T-helper 17 cell (primary cell): ENCODE results near the gene ADAMTS14. TPM values are rescaled to one million over a fixed set of nuclear protein-coding genes. Genes with fewer than 3 reads are reported as not detected.

Experiments used
- ATAC-seq: fragments of 150-1000 bp; cut with Tn5 transposase; 2 replicates; pipeline ENCODE4 v1.10.0; 2021; ENCODE audit warnings: mild to moderate bottlenecking, moderate library complexity
- DNase-seq, 3 donors: peaks; one replicate each; pipeline versions ENCODE4 v3.0.0 to v3.0.0-alpha.2; 2020 to 2021
- H3K9me3 ChIP-seq: one replicate; pipeline ENCODE4 v1.7.0; 2013; ENCODE audit warnings: low read length, mild to moderate bottlenecking; ENCODE audit not compliant: control insufficient read depth, poor library complexity, severe bottlenecking
- H3K27ac Mint-ChIP-seq: one replicate; pipeline ENCODE4 v1.8.0; 2022; ENCODE audit warnings: mild to moderate bottlenecking, moderate library complexity, mixed read lengths
- H3K27me3 Mint-ChIP-seq: one replicate; pipeline ENCODE4 v1.8.0; 2022; ENCODE audit warnings: mixed read lengths
- H3K36me3 Mint-ChIP-seq: one replicate; pipeline ENCODE4 v1.8.0; 2022; ENCODE audit warnings: low read depth, mixed read lengths
- H3K4me1 Mint-ChIP-seq: one replicate; pipeline ENCODE4 v1.8.0; 2022; ENCODE audit warnings: mild to moderate bottlenecking, mixed read lengths
- H3K4me3 Mint-ChIP-seq: one replicate; pipeline ENCODE4 v1.8.0; 2022; ENCODE audit warnings: mild to moderate bottlenecking, moderate library complexity, mixed read lengths
- total RNA-seq, 4 donors: library from RNA in 2 of 4; stranded (reverse) in 2 of 4; gene quantifications; one replicate each; pipeline ENCODE4 v1.2.3 and lab custom pipeline; 2022 to 2026

Gene ADAMTS14
- total RNA-seq, 2 donors from 2014 or later: not detected

- no peak overlapping the region for H3K27ac Mint-ChIP-seq
- DNase-seq: no peak
- H3K27me3 Mint-ChIP-seq: peaks cover 5% of the 10 kb centered on the region
- H3K4me1 Mint-ChIP-seq: peaks cover 4% of the 10 kb centered on the region
- H3K36me3 Mint-ChIP-seq: no peaks in the 10 kb centered on the region
- no peaks in the 10 kb centered on the region for H3K9me3 ChIP-seq
- ATAC-seq: no peak
- no peak overlapping the region for H3K4me3 Mint-ChIP-seq
These were observed 12.6 kb downstream of the ADAMTS14 start for GRCh38 chr10:70684839-70685454.

GRCh38 chr10:70685455-70685911 lies 13.2 kb downstream of the ADAMTS14 start:
- no peak overlapping the region for H3K27ac Mint-ChIP-seq
- H3K4me1 Mint-ChIP-seq: peaks cover 4% of the 10 kb centered on the region
- DNase-seq (no peak), ATAC-seq (no peak)
- no peaks in the 10 kb centered on the region for H3K9me3 ChIP-seq
- no peak overlapping the region for H3K4me3 Mint-ChIP-seq
- H3K36me3 Mint-ChIP-seq: no peaks in the 10 kb centered on the region
- H3K27me3 Mint-ChIP-seq: peaks cover 5% of the 10 kb centered on the region

- Mint-ChIP-seq H3K4me1 (peaks cover 9% of the 10 kb centered on the region), H3K4me3 (no peak overlapping the region), H3K27me3 (peaks cover 7% of the 10 kb centered on the region), H3K36me3 (no peaks in the 10 kb centered on the region), H3K27ac (no peak overlapping the region)
- ATAC-seq (no peak), DNase-seq (no peak)
- no peaks in the 10 kb centered on the region for H3K9me3 ChIP-seq
These were observed 16.5 kb downstream of the ADAMTS14 start for GRCh38 chr10:70688828-70689227.

- Mint-ChIP-seq H3K4me1 (peaks cover 9% of the 10 kb centered on the region), H3K4me3 (no peak overlapping the region), H3K27me3 (peaks cover 7% of the 10 kb centered on the region), H3K27ac (no peak overlapping the region), H3K36me3 (no peaks in the 10 kb centered on the region)
- ATAC-seq (no peak), DNase-seq (no peak)
- no peaks in the 10 kb centered on the region for H3K9me3 ChIP-seq
These were observed 17.4 kb downstream of the ADAMTS14 start for GRCh38 chr10:70689661-70690060.

- no peaks in the 10 kb centered on the region for H3K9me3 ChIP-seq
- Mint-ChIP-seq H3K4me1 (peaks cover 7% of the 10 kb centered on the region), H3K4me3 (no peak overlapping the region), H3K27ac (no peak overlapping the region), H3K36me3 (no peaks in the 10 kb centered on the region), H3K27me3 (peaks cover 7% of the 10 kb centered on the region)
- DNase-seq (no peak), ATAC-seq (no peak)
These were observed 18.3 kb downstream of the ADAMTS14 start for GRCh38 chr10:70690589-70690988.

- DNase-seq (no peak), ATAC-seq (no peak)
- H3K4me3 Mint-ChIP-seq: no peak overlapping the region
- peaks cover 7% of the 10 kb centered on the region for H3K27me3 Mint-ChIP-seq
- no peaks in the 10 kb centered on the region for H3K36me3 Mint-ChIP-seq
- no peaks in the 10 kb centered on the region for H3K9me3 ChIP-seq
- H3K27ac Mint-ChIP-seq: no peak overlapping the region
- H3K4me1 Mint-ChIP-seq: peaks cover 7% of the 10 kb centered on the region
These were observed 19.3 kb downstream of the ADAMTS14 start for GRCh38 chr10:70691611-70692010.

- H3K4me3 Mint-ChIP-seq: no peak overlapping the region
- ATAC-seq (no peak), DNase-seq (no peak)
- H3K27me3 Mint-ChIP-seq: peaks cover 7% of the 10 kb centered on the region
- peaks cover 7% of the 10 kb centered on the region for H3K4me1 Mint-ChIP-seq
- H3K36me3 Mint-ChIP-seq: no peaks in the 10 kb centered on the region
- no peak overlapping the region for H3K27ac Mint-ChIP-seq
- H3K9me3 ChIP-seq: no peaks in the 10 kb centered on the region
These were observed 19.8 kb downstream of the ADAMTS14 start for GRCh38 chr10:70692043-70692603.

- DNase-seq: no peak
- no peak overlapping the region for H3K27ac Mint-ChIP-seq
- no peaks in the 10 kb centered on the region for H3K9me3 ChIP-seq
- H3K4me3 Mint-ChIP-seq: no peak overlapping the region
- ATAC-seq: no peak
- H3K4me1 Mint-ChIP-seq: peaks cover 7% of the 10 kb centered on the region
- no peaks in the 10 kb centered on the region for H3K36me3 Mint-ChIP-seq
- peaks cover 7% of the 10 kb centered on the region for H3K27me3 Mint-ChIP-seq
These were observed 21.5 kb downstream of the ADAMTS14 start for GRCh38 chr10:70693619-70694335.

- Mint-ChIP-seq H3K4me3 (no peak overlapping the region), H3K36me3 (no peaks in the 10 kb centered on the region), H3K27me3 (peaks cover 7% of the 10 kb centered on the region), H3K4me1 (peaks cover 7% of the 10 kb centered on the region), H3K27ac (no peak overlapping the region)
- H3K9me3 ChIP-seq: no peaks in the 10 kb centered on the region
- DNase-seq: no peak
- no peak for ATAC-seq
These were observed 22.3 kb downstream of the ADAMTS14 start for GRCh38 chr10:70694418-70695141.

- no peaks in the 10 kb centered on the region for H3K9me3 ChIP-seq
- ATAC-seq: no peak
These were observed 23.1 kb downstream of the ADAMTS14 start for GRCh38 chr10:70695241-70696030.

GRCh38 chr10:70698211-70698610 lies 25.9 kb downstream of the ADAMTS14 start:
- no peak overlapping the region for H3K4me3 Mint-ChIP-seq
- ATAC-seq (no peak), DNase-seq (no peak)
- H3K36me3 Mint-ChIP-seq: no peaks in the 10 kb centered on the region
- H3K27ac Mint-ChIP-seq: no peak overlapping the region
- H3K4me1 Mint-ChIP-seq: no peaks in the 10 kb centered on the region
- H3K9me3 ChIP-seq: no peaks in the 10 kb centered on the region
- no peaks in the 10 kb centered on the region for H3K27me3 Mint-ChIP-seq

More at GRCh38 chr10:70695241-70696030, 23.1 kb downstream of the ADAMTS14 start:
- H3K27ac Mint-ChIP-seq: no peak overlapping the region
- H3K4me1 Mint-ChIP-seq: peaks cover 7% of the 10 kb centered on the region
- H3K36me3 Mint-ChIP-seq: no peaks in the 10 kb centered on the region
- no peak overlapping the region for H3K4me3 Mint-ChIP-seq
- peaks cover 7% of the 10 kb centered on the region for H3K27me3 Mint-ChIP-seq
- no peak for DNase-seq

- Mint-ChIP-seq H3K27ac (no peak overlapping the region), H3K36me3 (no peaks in the 10 kb centered on the region), H3K27me3 (no peaks in the 10 kb centered on the region), H3K4me1 (no peaks in the 10 kb centered on the region), H3K4me3 (no peak overlapping the region)
- DNase-seq (no peak), ATAC-seq (no peak)
- H3K9me3 ChIP-seq: no peaks in the 10 kb centered on the region
These were observed 26.9 kb downstream of the ADAMTS14 start for GRCh38 chr10:70699063-70699658.
